Fibroblast of villous mesenchyme (primary cell): ENCODE results near the gene ANO1. TPM values are rescaled to one million over a fixed set of nuclear protein-coding genes. Genes with fewer than 3 reads are reported as not detected.
A peak's percentile ranks its signal among the peaks of the same experiment; 100 is the strongest.

ENCODE experiments used
- DNase-seq: peaks from one replicate; pipeline ENCODE4 v3.0.0-alpha.2; 2010; ENCODE audit warnings: low read depth
- H3K4me3 ChIP-seq: 2 replicates; pipeline ENCODE4 v1.5.1; 2011; ENCODE audit warnings: low read depth, mild to moderate bottlenecking, low read length
- CTCF ChIP-seq: IDR thresholded peaks from 2 replicates; pipeline ENCODE4 v1.5.1; 2012; ENCODE audit warnings: low read depth, mild to moderate bottlenecking, low read length; ENCODE audit not compliant: insufficient read depth
- small RNA-seq: library from RNA; depleted of rRNA; stranded (forward); fragments of <200 nt; gene quantifications from one replicate; pipeline ENCODE3, GENCODE V24; 2012
- total RNA-seq: library from RNA; depleted of rRNA; stranded (reverse); fragments of >200 nt; gene quantifications from 2 replicates; pipeline ENCODE4 v1.2.3, GENCODE V29; 2012

ANO1 gene
- total RNA-seq, 1 donor: not detected

- no peak for TF ChIP-seq CTCF
- no peak overlapping the region for H3K4me3 ChIP-seq
- DNase-seq: no peak
These were observed 151.6 kb downstream of the ANO1 start for GRCh38 chr11:70229737-70230136.

- no peak for TF ChIP-seq CTCF
- DNase-seq: peak; percentile 52
- H3K4me3 ChIP-seq: no peak overlapping the region
These were observed 152.2 kb downstream of the ANO1 start for GRCh38 chr11:70230151-70230839.

- no peak for TF ChIP-seq CTCF
- no peak overlapping the region for H3K4me3 ChIP-seq
- DNase-seq: no peak
These were observed 153.0 kb downstream of the ANO1 start for GRCh38 chr11:70230840-70231710.

GRCh38 chr11:70233034-70233433 is 154.9 kb downstream of the ANO1 start:
- no peak for DNase-seq
- no peak overlapping the region for H3K4me3 ChIP-seq
- TF ChIP-seq CTCF: no peak

GRCh38 chr11:70233511-70233934 is 155.4 kb downstream of the ANO1 start:
- DNase-seq: peak; percentile 67
- no peak for TF ChIP-seq CTCF
- H3K4me3 ChIP-seq: no peak overlapping the region

- no peak for TF ChIP-seq CTCF
- H3K4me3 ChIP-seq: no peak overlapping the region
- DNase-seq: no peak
These were observed 155.8 kb downstream of the ANO1 start for GRCh38 chr11:70233962-70234361.

Small RNA genes within 50 kb of the gene (small RNA-seq; reads per million reads assigned to genes)
- not detected for gene RNU6-1175P

Other genes starting within 250 kb of the ANO1 start
- 39.0 and 49.7 TPM in 2 replicates for gene FADD, start 125.0 kb downstream of the ANO1 start, total RNA-seq
- 60.9 and 69.5 TPM in 2 replicates for gene PPFIA1, start 192.4 kb downstream of the ANO1 start, total RNA-seq